H1 (cell line): ENCODE data around the gene LSM3. TPM values are rescaled to one million over a fixed set of nuclear protein-coding genes. Genes with fewer than 3 reads are reported as not detected.

Experiments used
- BRCA1 ChIP-seq: IDR thresholded peaks from 2 replicates; pipeline ENCODE4 v1.6.1; 2012; ENCODE audit warnings: low read depth, low read length, improper control_type of control experiment
- CHD7 ChIP-seq: fragments of 300-600 bp; sonication (generic); IDR thresholded peaks from 2 replicates; pipeline ENCODE4 v1.7.1; 2012; ENCODE audit warnings: low read length, moderate library complexity, mild to moderate bottlenecking, inconsistent platforms; ENCODE audit not compliant: insufficient replicate concordance
- GABPA ChIP-seq: IDR thresholded peaks from 2 replicates; pipeline ENCODE4 v1.6.1; 2011; ENCODE audit warnings: mild to moderate bottlenecking, low read length, moderate library complexity, borderline replicate concordance; ENCODE audit not compliant: insufficient read depth
- JUN ChIP-seq: IDR thresholded peaks from 2 replicates; pipeline ENCODE4 v1.6.1; 2011; ENCODE audit warnings: low read depth, mild to moderate bottlenecking, improper control_type of control experiment, low read length
- POLR2AphosphoS5 ChIP-seq: IDR thresholded peaks from 2 replicates; pipeline ENCODE4 v1.6.1; 2011; ENCODE audit warnings: low read depth, low read length
- RAD21 ChIP-seq, 2 experiments: IDR thresholded peaks in 1 of 2; conservative IDR thresholded peaks in 1 of 2; 2 replicates each; pipeline ENCODE4 v1.6.1; 2011; ENCODE audit warnings: low read depth in 2 of 2, low read length in 2 of 2, improper control_type of control experiment in 1 of 2, inconsistent platforms in 1 of 2, mild to moderate bottlenecking in 1 of 2, moderate library complexity in 1 of 2
- SP1 ChIP-seq: IDR thresholded peaks from 2 replicates; pipeline ENCODE4 v1.6.1; 2011; ENCODE audit warnings: low read depth, low read length
- TCF12 ChIP-seq: IDR thresholded peaks from 2 replicates; pipeline ENCODE4 v1.6.1; 2011; ENCODE audit warnings: low read depth, mild to moderate bottlenecking, low read length
- polyA plus RNA-seq, 7 experiments: library from polyadenylated mRNA; depleted of rRNA in 3 of 7; stranded (reverse) in 5 of 7; unstranded in 2 of 7; fragments of >200 nt in 5 of 7; fragments of 200-250 nt in 2 of 7; gene quantifications; 1 replicate in 5 of 7; 2 replicates in 1 of 7; 4 replicates in 1 of 7; pipeline versions ENCODE4 v1.2.1 to v1.2.3, GENCODE V29; 2011 to 2013; ENCODE audit warnings: missing spikeins in 2 of 7, mixed read lengths in 2 of 7
- total RNA-seq: library from RNA; stranded (reverse); fragmentation: NEBNext Ultra II Directional; extraction: Animal tissue kit (Norgen Biotek cat#: 25700); gene quantifications from 2 replicates; pipeline ENCODE4 v1.2.1, GENCODE V29; 2021
- TF ChIP-seq, protein P1 (sequence below), 3 experiments: IDR thresholded peaks; 1 replicate in 2 of 3; 2 replicates in 1 of 3; pipeline versions ENCODE4 v1.5.1 to v1.6.1; 2011; ENCODE audit warnings: low read length in 3 of 3, mild to moderate bottlenecking in 3 of 3, inconsistent platforms in 2 of 3, low read depth in 1 of 3, moderate library complexity in 1 of 3; ENCODE audit not compliant: insufficient read depth in 1 of 3; ENCODE audit errors: control extremely low read depth in 1 of 3

The LSM3 gene
- total and polyA plus RNA-seq, 2 of the 8 experiments (the other 6 are each of a cell fraction or from before 2014, with no cell fraction given) = 7.1 to 25.4 TPM

DNA sequence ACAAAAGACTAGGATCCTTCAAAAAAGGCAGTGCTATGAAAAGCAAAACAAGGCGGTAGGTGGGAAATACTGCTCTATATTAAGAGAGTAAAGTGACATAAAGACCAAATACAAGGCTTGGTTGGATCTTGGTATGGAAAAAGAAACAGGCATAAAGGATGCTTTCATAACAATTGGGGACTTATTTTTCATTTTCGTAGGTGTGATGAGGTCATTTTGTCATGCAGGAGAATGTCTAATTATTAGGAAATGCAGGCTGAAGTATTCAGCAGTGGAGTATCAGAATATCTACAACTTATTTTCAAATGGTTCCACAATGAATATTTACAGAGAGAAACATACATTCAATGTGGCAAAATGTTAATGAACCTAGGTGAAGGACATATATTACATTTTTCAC is 9.2 kb upstream of the LSM3 start (continued):
- TF ChIP-seq CHD7 (no peak), GABPA (no peak), JUN (no peak), RAD21 (IDR thresholded peaks at IDR 0.05 in 1 of 2, conservative IDR thresholded peaks at IDR 0.05 in 1 of 2; ENCODE audit: low read depth in 2 of 2, low read length in 2 of 2) (no peak), BRCA1 (no peak), POLR2AphosphoS5 (no peak), SP1 (no peak), TCF12 (no peak)
- TF ChIP-seq, protein P1, sequence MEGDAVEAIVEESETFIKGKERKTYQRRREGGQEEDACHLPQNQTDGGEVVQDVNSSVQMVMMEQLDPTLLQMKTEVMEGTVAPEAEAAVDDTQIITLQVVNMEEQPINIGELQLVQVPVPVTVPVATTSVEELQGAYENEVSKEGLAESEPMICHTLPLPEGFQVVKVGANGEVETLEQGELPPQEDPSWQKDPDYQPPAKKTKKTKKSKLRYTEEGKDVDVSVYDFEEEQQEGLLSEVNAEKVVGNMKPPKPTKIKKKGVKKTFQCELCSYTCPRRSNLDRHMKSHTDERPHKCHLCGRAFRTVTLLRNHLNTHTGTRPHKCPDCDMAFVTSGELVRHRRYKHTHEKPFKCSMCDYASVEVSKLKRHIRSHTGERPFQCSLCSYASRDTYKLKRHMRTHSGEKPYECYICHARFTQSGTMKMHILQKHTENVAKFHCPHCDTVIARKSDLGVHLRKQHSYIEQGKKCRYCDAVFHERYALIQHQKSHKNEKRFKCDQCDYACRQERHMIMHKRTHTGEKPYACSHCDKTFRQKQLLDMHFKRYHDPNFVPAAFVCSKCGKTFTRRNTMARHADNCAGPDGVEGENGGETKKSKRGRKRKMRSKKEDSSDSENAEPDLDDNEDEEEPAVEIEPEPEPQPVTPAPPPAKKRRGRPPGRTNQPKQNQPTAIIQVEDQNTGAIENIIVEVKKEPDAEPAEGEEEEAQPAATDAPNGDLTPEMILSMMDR (IDR thresholded peaks at IDR 0.05; ENCODE audit: control extremely low read depth in 1 of 3, insufficient read depth in 1 of 3, low read depth in 1 of 3, low read length in 3 of 3) = no peak
